GM21423 (cell line): ENCODE data around the gene MRPL32.

Experiments
- ATAC-seq: cut with Tn5 transposase; IDR thresholded peaks from one replicate; pipeline ENCODE4 v1.9.1; 2021; ENCODE audit warnings: mild to moderate bottlenecking, moderate library complexity; ENCODE audit not compliant: unreplicated experiment

The MRPL32 gene

GRCh38 chr7:42925630-42926029 is 6.5 kb upstream of the MRPL32 start:
- no peak for ATAC-seq

GRCh38 chr7:42926204-42926603 is 6.0 kb upstream of the MRPL32 start:
- ATAC-seq, result no peak

- no peak for ATAC-seq
Observed at GRCh38 chr7:42928754-42929153, 3.4 kb upstream of the MRPL32 start.

- no peak for ATAC-seq
Observed at GRCh38 chr7:42929449-42929848, 2.7 kb upstream of the MRPL32 start.

- ATAC-seq, result no peak
Observed at GRCh38 chr7:42930889-42931288, 1.3 kb upstream of the MRPL32 start.

GRCh38 chr7:42931447-42931833 is 736 bp upstream of the MRPL32 start:
- ATAC-seq, result no peak

GRCh38 chr7:42932811-42933591 is 825 bp downstream of the MRPL32 start:
- no peak for ATAC-seq

GRCh38 chr7:42934291-42934690 is 2.1 kb downstream of the MRPL32 start:
- ATAC-seq, result no peak

- no peak for ATAC-seq
Observed at GRCh38 chr7:42935861-42936260, 3.7 kb downstream of the MRPL32 start.

GRCh38 chr7:42939457-42940240 is 7.5 kb downstream of the MRPL32 start:
- no peak for ATAC-seq

GRCh38 chr7:42940985-42941847 is 9.0 kb downstream of the MRPL32 start:
- peak; percentile 43 for ATAC-seq

GRCh38 chr7:42945821-42946626 is 13.8 kb downstream of the MRPL32 start:
- ATAC-seq, result peak; percentile 69

GRCh38 chr7:42946627-42946950 is 14.4 kb downstream of the MRPL32 start:
- no peak for ATAC-seq

GRCh38 chr7:42947521-42947920 is 15.3 kb downstream of the MRPL32 start:
- ATAC-seq, result no peak

GRCh38 chr7:42950417-42950816 is 18.2 kb downstream of the MRPL32 start:
- no peak for ATAC-seq

GRCh38 chr7:42952328-42952727 is 20.2 kb downstream of the MRPL32 start:
- ATAC-seq, result no peak

- ATAC-seq, result no peak
Observed at GRCh38 chr7:42953994-42954393, 21.8 kb downstream of the MRPL32 start.

- no peak for ATAC-seq
Observed at GRCh38 chr7:42956062-42956461, 23.9 kb downstream of the MRPL32 start.

- ATAC-seq, result no peak
Observed at GRCh38 chr7:42959549-42959948, 27.4 kb downstream of the MRPL32 start.

- no peak for ATAC-seq
Observed at GRCh38 chr7:42960762-42961161, 28.6 kb downstream of the MRPL32 start.

GRCh38 chr7:42961170-42961569 is 29.0 kb downstream of the MRPL32 start:
- no peak for ATAC-seq
